H9 (cell line): ENCODE measurements around the gene ZNF845. TPM values are rescaled to one million over a fixed set of nuclear protein-coding genes. Genes with fewer than 3 reads are reported as not detected.

Experiments
- DNase-seq: peaks from one replicate; pipeline ENCODE4 v3.0.0-alpha.2; 2017
- H2AFZ ChIP-seq: one replicate; pipeline ENCODE4 v1.6.1; 2013; ENCODE audit warnings: mild to moderate bottlenecking, low read length, control low read depth, moderate library complexity
- H2AK5ac ChIP-seq: 2 replicates; pipeline ENCODE4 v1.6.1; 2013; ENCODE audit warnings: low read length, control low read depth, mixed read lengths; ENCODE audit not compliant: insufficient read length
- H2BK120ac ChIP-seq: one replicate; pipeline ENCODE4 v1.6.1; 2013; ENCODE audit warnings: low read depth, mild to moderate bottlenecking, low read length, control low read depth, inconsistent platforms; ENCODE audit not compliant: poor library complexity, severe bottlenecking
- H2BK12ac ChIP-seq: 2 replicates; pipeline ENCODE4 v1.6.1; 2013; ENCODE audit warnings: low read length, control low read depth, mixed read lengths, low read depth; ENCODE audit not compliant: insufficient read length
- H2BK15ac ChIP-seq: 2 replicates; pipeline ENCODE4 v1.6.1; 2013; ENCODE audit warnings: low read depth, low read length, control low read depth
- H2BK20ac ChIP-seq: one replicate; pipeline ENCODE4 v1.6.1; 2013; ENCODE audit warnings: low read depth, mild to moderate bottlenecking, low read length, control low read depth, inconsistent platforms; ENCODE audit not compliant: poor library complexity, severe bottlenecking
- H2BK5ac ChIP-seq: 2 replicates; pipeline ENCODE4 v1.6.1; 2013; ENCODE audit warnings: low read length, control low read depth, mixed read lengths; ENCODE audit not compliant: insufficient read length
- H3K14ac ChIP-seq: 2 replicates; pipeline ENCODE4 v1.6.1; 2013; ENCODE audit warnings: low read length, control low read depth; ENCODE audit not compliant: insufficient read depth
- H3K18ac ChIP-seq: 2 replicates; pipeline ENCODE4 v1.6.1; 2013; ENCODE audit warnings: low read depth, mild to moderate bottlenecking, mixed read lengths, low read length, control low read depth; ENCODE audit not compliant: insufficient read length
- H3K23ac ChIP-seq: 2 replicates; pipeline ENCODE4 v1.6.1; 2013; ENCODE audit warnings: low read length, control low read depth, mixed read lengths, low read depth; ENCODE audit not compliant: insufficient read length
- H3K23me2 ChIP-seq: 2 replicates; pipeline ENCODE4 v1.6.1; 2013; ENCODE audit warnings: low read depth, mild to moderate bottlenecking, mixed read lengths, low read length, control low read depth; ENCODE audit not compliant: insufficient read length, poor library complexity, severe bottlenecking
- H3K27ac ChIP-seq: 2 replicates; pipeline ENCODE4 v1.5.1; 2013; ENCODE audit warnings: low read length, control low read depth, mixed read lengths, low read depth; ENCODE audit not compliant: insufficient read length
- H3K27me3 ChIP-seq: 2 replicates; pipeline ENCODE4 v1.6.1; 2013; ENCODE audit warnings: low read length, control low read depth, inconsistent platforms; ENCODE audit not compliant: insufficient read depth
- H3K4ac ChIP-seq: 2 replicates; pipeline ENCODE4 v1.6.1; 2013; ENCODE audit warnings: low read depth, mild to moderate bottlenecking, control low read depth, inconsistent platforms, low read length, moderate library complexity
- H3K4me1 ChIP-seq: 2 replicates; pipeline ENCODE4 v1.6.1; 2013; ENCODE audit warnings: low read length, control low read depth, inconsistent platforms; ENCODE audit not compliant: insufficient read depth
- H3K4me2 ChIP-seq: 2 replicates; pipeline ENCODE4 v1.6.1; 2013; ENCODE audit warnings: low read length, control low read depth, mixed read lengths; ENCODE audit not compliant: insufficient read length, insufficient read depth
- H3K56ac ChIP-seq: 2 replicates; pipeline ENCODE4 v1.6.1; 2013; ENCODE audit warnings: low read depth, mild to moderate bottlenecking, mixed read lengths, low read length, control low read depth; ENCODE audit not compliant: insufficient read length
- H3K79me1 ChIP-seq: 2 replicates; pipeline ENCODE4 v1.6.1; 2013; ENCODE audit warnings: low read depth, mild to moderate bottlenecking, moderate library complexity, low read length, control low read depth, inconsistent platforms; ENCODE audit not compliant: insufficient read depth, poor library complexity, severe bottlenecking
- H3K79me2 ChIP-seq: 2 replicates; pipeline ENCODE4 v1.6.1; 2013; ENCODE audit warnings: low read length, control low read depth, inconsistent platforms; ENCODE audit not compliant: insufficient read depth
- H3K9ac ChIP-seq: 2 replicates; pipeline ENCODE4 v1.6.1; 2013; ENCODE audit warnings: low read length, control low read depth, mixed read lengths; ENCODE audit not compliant: insufficient read length; ENCODE audit errors: extremely low read depth
- H3K9me3 ChIP-seq: one replicate; pipeline ENCODE4 v1.6.1; 2013; ENCODE audit warnings: low read depth, low read length, inconsistent platforms; ENCODE audit not compliant: control insufficient read depth
- H3T11ph ChIP-seq: one replicate; pipeline ENCODE4 v1.6.1; 2013; ENCODE audit warnings: mild to moderate bottlenecking, low read length, control low read depth, inconsistent platforms
- H4K20me1 ChIP-seq: one replicate; pipeline ENCODE4 v1.6.1; 2013; ENCODE audit not compliant: control insufficient read depth, insufficient read length, insufficient read depth
- H4K5ac ChIP-seq: 2 replicates; pipeline ENCODE4 v1.6.1; 2013; ENCODE audit warnings: low read depth, mild to moderate bottlenecking, mixed read lengths, low read length, control low read depth; ENCODE audit not compliant: insufficient read length
- H4K8ac ChIP-seq: replicated peaks from 2 replicates; pipeline ENCODE4 v1.6.1; 2013; ENCODE audit warnings: low read length, control low read depth, mixed read lengths, low read depth; ENCODE audit not compliant: insufficient read length
- H4K91ac ChIP-seq: 2 replicates; pipeline ENCODE4 v1.6.1; 2013; ENCODE audit warnings: low read depth, mild to moderate bottlenecking, moderate library complexity, mixed read lengths, low read length, control low read depth; ENCODE audit not compliant: insufficient read length
- H3K27ac Mint-ChIP-seq, 3 experiments: 2 replicates in 2 of 3; 3 replicates in 1 of 3; pipeline ENCODE4 v1.8.0; 2020 to 2021; ENCODE audit warnings: mixed read lengths in 3 of 3, mild to moderate bottlenecking in 1 of 3, moderate library complexity in 1 of 3
- H3K27me3 Mint-ChIP-seq: 2 replicates; pipeline ENCODE4 v1.8.0; 2021; ENCODE audit warnings: low read depth, mild to moderate bottlenecking, moderate library complexity, mixed read lengths
- H3K36me3 Mint-ChIP-seq, 3 experiments: 2 replicates in 2 of 3; 3 replicates in 1 of 3; pipeline ENCODE4 v1.8.0; 2020 to 2021; ENCODE audit warnings: low read depth in 3 of 3, mixed read lengths in 3 of 3; ENCODE audit not compliant: insufficient read depth in 1 of 3
- H3K4me1 Mint-ChIP-seq, 2 experiments: 2 replicates each; pipeline ENCODE4 v1.8.0; 2020; ENCODE audit warnings: mixed read lengths in 2 of 2
- H3K4me3 Mint-ChIP-seq, 2 experiments: 2 replicates in 1 of 2; 3 replicates in 1 of 2; pipeline ENCODE4 v1.8.0; 2020 to 2021; ENCODE audit warnings: mild to moderate bottlenecking in 2 of 2, mixed read lengths in 2 of 2, moderate library complexity in 1 of 2
- H3K9me3 Mint-ChIP-seq, 2 experiments: 2 replicates in 1 of 2; 3 replicates in 1 of 2; pipeline ENCODE4 v1.8.0; 2020; ENCODE audit warnings: mild to moderate bottlenecking in 2 of 2, mixed read lengths in 2 of 2, moderate library complexity in 1 of 2
- WGBS: extraction: QIAGEN DNeasy Blood & Tissue Kit; methylation state at CpG from one replicate; pipeline ENCODE4 v1.1.7; 2013; ENCODE audit warnings: missing lambda C conversion rate, low lambda C conversion rate, mixed read lengths; ENCODE audit not compliant: insufficient read length; ENCODE audit errors: extremely low coverage; 5-methylcytosine and 5-hydroxymethylcytosine counted together
- long read RNA-seq: library from polyadenylated mRNA; unstranded; transcript quantifications from one replicate; pipeline ENCODE4 v2.0.0, GENCODE V29; 2020
- total RNA-seq: library from RNA; stranded (reverse); gene quantifications from 2 replicates; pipeline ENCODE4 v1.2.1, GENCODE V29; 2021
- TF ChIP-seq, protein P1 (sequence below): fragments of 200-600 bp; sonication (generic); conservative IDR thresholded peaks from 3 replicates; pipeline ENCODE4 v1.8.0; 2021; ENCODE audit warnings: antibody characterized with exemption, mild to moderate bottlenecking

ZNF845 gene
- total RNA-seq, result 17.4 TPM in 2 replicates
- long read RNA-seq, full-length matches to known transcripts, result 36 of 42 reads
- long read RNA-seq, partial matches to known transcripts, result 2 of 42 reads
- long read RNA-seq, other reads (novel, unspliced or antisense), result 4 of 42 reads

- H3K23ac ChIP-seq, result no peak within 1 kb of the TSS
- H3K18ac ChIP-seq, result peak within 1 kb of the TSS; percentile 33
- Mint-ChIP-seq H3K27me3 (peaks cover 21% of the 10 kb centered on the region), H3K9me3 (peaks cover 23 to 24% of the 10 kb centered on the region in 2 experiments), H3K4me3 (peak within 1 kb of the TSS; percentile 90 to 94), H3K4me1 (peaks cover 5 to 13% of the 10 kb centered on the region in 2 experiments), H3K27ac (peak within 1 kb of the TSS; percentile 66 to 97 (median 97)), H3K36me3 (peaks cover 10 to 24% (median 14%) of the 10 kb centered on the region in 3 experiments)
- no peak within 1 kb of the TSS for H2AK5ac ChIP-seq
- peak within 1 kb of the TSS; percentile 92 for H3K14ac ChIP-seq
- peak within 1 kb of the TSS; percentile 75 for H3K9ac ChIP-seq
- no peak within 1 kb of the TSS for H2BK12ac ChIP-seq
- peak within 1 kb of the TSS; percentile 49 for H2AFZ ChIP-seq
- H3K9me3 ChIP-seq, result no peaks in the 10 kb centered on the region
- no peaks in the 10 kb centered on the region for H4K20me1 ChIP-seq
- TF ChIP-seq, protein P1, sequence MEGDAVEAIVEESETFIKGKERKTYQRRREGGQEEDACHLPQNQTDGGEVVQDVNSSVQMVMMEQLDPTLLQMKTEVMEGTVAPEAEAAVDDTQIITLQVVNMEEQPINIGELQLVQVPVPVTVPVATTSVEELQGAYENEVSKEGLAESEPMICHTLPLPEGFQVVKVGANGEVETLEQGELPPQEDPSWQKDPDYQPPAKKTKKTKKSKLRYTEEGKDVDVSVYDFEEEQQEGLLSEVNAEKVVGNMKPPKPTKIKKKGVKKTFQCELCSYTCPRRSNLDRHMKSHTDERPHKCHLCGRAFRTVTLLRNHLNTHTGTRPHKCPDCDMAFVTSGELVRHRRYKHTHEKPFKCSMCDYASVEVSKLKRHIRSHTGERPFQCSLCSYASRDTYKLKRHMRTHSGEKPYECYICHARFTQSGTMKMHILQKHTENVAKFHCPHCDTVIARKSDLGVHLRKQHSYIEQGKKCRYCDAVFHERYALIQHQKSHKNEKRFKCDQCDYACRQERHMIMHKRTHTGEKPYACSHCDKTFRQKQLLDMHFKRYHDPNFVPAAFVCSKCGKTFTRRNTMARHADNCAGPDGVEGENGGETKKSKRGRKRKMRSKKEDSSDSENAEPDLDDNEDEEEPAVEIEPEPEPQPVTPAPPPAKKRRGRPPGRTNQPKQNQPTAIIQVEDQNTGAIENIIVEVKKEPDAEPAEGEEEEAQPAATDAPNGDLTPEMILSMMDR, result no peak
- no peak within 1 kb of the TSS for H2BK20ac ChIP-seq
- H3K27me3 ChIP-seq, result no peaks in the 10 kb centered on the region
- WGBS, result no CpG with 5 or more reads among the region's 61 CpGs
- H3K4me2 ChIP-seq, result peak within 1 kb of the TSS; percentile 69
- H4K5ac ChIP-seq, result no peak within 1 kb of the TSS
- no peak within 1 kb of the TSS for H3T11ph ChIP-seq
- peak within 1 kb of the TSS; percentile 25 for H3K27ac ChIP-seq
- H2BK120ac ChIP-seq, result no peak within 1 kb of the TSS
- no peaks in the 10 kb centered on the region; the same call in 1 of the 2 replicates for H3K4me1 ChIP-seq
- peaks cover 3% of the 10 kb centered on the region for H3K79me1 ChIP-seq
- no peak within 1 kb of the TSS for H2BK15ac ChIP-seq
- H3K56ac ChIP-seq, result no peak within 1 kb of the TSS
- no peak within 1 kb of the TSS for H4K8ac ChIP-seq
- H3K79me2 ChIP-seq, result no peaks in the 10 kb centered on the region; the same call in 1 of the 2 replicates
- H4K91ac ChIP-seq, result no peak within 1 kb of the TSS
- no peak within 1 kb of the TSS for H2BK5ac ChIP-seq
- no peak within 1 kb of the TSS for H3K4ac ChIP-seq
- peaks cover 4% of the 10 kb centered on the region for H3K23me2 ChIP-seq
- DNase-seq, result peak; percentile 95
These were observed at the start of gene ZNF845 for GRCh38 chr19:53333463-53334449. ZNF845 (plus strand) TSS chr19:53333749; CDS start chr19:53341308, 7,559 bp downstream.
